Measurements from ENCODE around the gene MANBA. TPM values are rescaled to one million over a fixed set of nuclear protein-coding genes. Genes with fewer than 3 reads are reported as not detected.

Gene MANBA
- total and polyA plus RNA-seq, 2 of the 13 experiments (the other 11 are each of a cell fraction or from before 2014, with no cell fraction given), result 11.7 to 33.3 TPM

- TF ChIP-seq RERE (CRISPR knock-in tag; IDR thresholded peaks at IDR 0.05; ENCODE audit: low read depth) (no peak), IRF1 (CRISPR knock-in tag; IDR thresholded peaks at IDR 0.05; ENCODE audit: low read depth) (no peak), ZNF672 (CRISPR knock-in tag; IDR thresholded peaks at IDR 0.05) (no peak), ZNF614 (CRISPR knock-in tag; IDR thresholded peaks at IDR 0.05; ENCODE audit: borderline replicate concordance) (no peak), ZNF878 (CRISPR knock-in tag; IDR thresholded peaks at IDR 0.05) (no peak), ZNF674 (CRISPR knock-in tag; IDR thresholded peaks at IDR 0.05; ENCODE audit: low read depth) (no peak), NFATC3 (CRISPR knock-in tag; IDR thresholded peaks at IDR 0.05) (no peak), ZNF136 (CRISPR knock-in tag; IDR thresholded peaks at IDR 0.05; ENCODE audit: low read depth) (no peak)
These were observed 25.5 kb upstream of the MANBA start (continued) for GRCh38 chr4:102786279-102786678.
